T-helper 17 cell (primary cell): ENCODE measurements around the gene CCDC106. TPM values are rescaled to one million over a fixed set of nuclear protein-coding genes. Genes with fewer than 3 reads are reported as not detected.
A peak's percentile ranks its signal among the peaks of the same experiment; 100 is the strongest.

Experiments
- ATAC-seq: fragments of 150-1000 bp; cut with Tn5 transposase; 2 replicates; pipeline ENCODE4 v1.10.0; 2021; ENCODE audit warnings: mild to moderate bottlenecking, moderate library complexity
- DNase-seq, 3 donors: peaks; one replicate each; pipeline versions ENCODE4 v3.0.0 to v3.0.0-alpha.2; 2020 to 2021
- H3K9me3 ChIP-seq: one replicate; pipeline ENCODE4 v1.7.0; 2013; ENCODE audit warnings: low read length, mild to moderate bottlenecking; ENCODE audit not compliant: control insufficient read depth, poor library complexity, severe bottlenecking
- H3K27ac Mint-ChIP-seq: one replicate; pipeline ENCODE4 v1.8.0; 2022; ENCODE audit warnings: mild to moderate bottlenecking, moderate library complexity, mixed read lengths
- H3K27me3 Mint-ChIP-seq: one replicate; pipeline ENCODE4 v1.8.0; 2022; ENCODE audit warnings: mixed read lengths
- H3K36me3 Mint-ChIP-seq: one replicate; pipeline ENCODE4 v1.8.0; 2022; ENCODE audit warnings: low read depth, mixed read lengths
- H3K4me1 Mint-ChIP-seq: one replicate; pipeline ENCODE4 v1.8.0; 2022; ENCODE audit warnings: mild to moderate bottlenecking, mixed read lengths
- H3K4me3 Mint-ChIP-seq: one replicate; pipeline ENCODE4 v1.8.0; 2022; ENCODE audit warnings: mild to moderate bottlenecking, moderate library complexity, mixed read lengths
- total RNA-seq, 4 donors: library from RNA in 2 of 4; stranded (reverse) in 2 of 4; gene quantifications; one replicate each; pipeline ENCODE4 v1.2.3 and lab custom pipeline; 2022 to 2026

The CCDC106 gene
- total RNA-seq, 2 donors from 2014 or later, result 1.1 to 1.6 TPM

- Mint-ChIP-seq H3K27ac (peak overlapping the region; percentile 96), H3K36me3 (peaks cover 10% of the 10 kb centered on the region), H3K4me1 (peaks cover 38% of the 10 kb centered on the region), H3K4me3 (peak overlapping the region; percentile 99), H3K27me3 (no peaks in the 10 kb centered on the region)
- ATAC-seq, result no peak
- DNase-seq, result no peak
- no peaks in the 10 kb centered on the region for H3K9me3 ChIP-seq
These were observed 41.6 kb upstream of the CCDC106 start for GRCh38 chr19:55606471-55606787.

GRCh38 chr19:55606817-55607216 is 41.2 kb upstream of the CCDC106 start:
- peaks cover 37% of the 10 kb centered on the region for H3K4me1 Mint-ChIP-seq
- H3K27ac Mint-ChIP-seq, result peak overlapping the region; percentile 96
- H3K4me3 Mint-ChIP-seq, result peak overlapping the region; percentile 99
- DNase-seq (no peak), ATAC-seq (no peak)
- no peaks in the 10 kb centered on the region for H3K9me3 ChIP-seq
- no peaks in the 10 kb centered on the region for H3K27me3 Mint-ChIP-seq
- peaks cover 10% of the 10 kb centered on the region for H3K36me3 Mint-ChIP-seq

- Mint-ChIP-seq H3K36me3 (peaks cover 10% of the 10 kb centered on the region), H3K4me1 (peaks cover 43% of the 10 kb centered on the region), H3K27me3 (no peaks in the 10 kb centered on the region), H3K27ac (peak overlapping the region; percentile 87), H3K4me3 (no peak overlapping the region)
- no peaks in the 10 kb centered on the region for H3K9me3 ChIP-seq
- ATAC-seq (no peak), DNase-seq (no peak)
These were observed 38.7 kb upstream of the CCDC106 start for GRCh38 chr19:55609326-55609725.

- Mint-ChIP-seq H3K27me3 (no peaks in the 10 kb centered on the region), H3K36me3 (peaks cover 5% of the 10 kb centered on the region), H3K4me1 (peaks cover 30% of the 10 kb centered on the region), H3K27ac (peak overlapping the region; percentile 29), H3K4me3 (no peak overlapping the region)
- DNase-seq (no peak), ATAC-seq (no peak)
- no peaks in the 10 kb centered on the region for H3K9me3 ChIP-seq
These were observed 36.6 kb upstream of the CCDC106 start for GRCh38 chr19:55611300-55611982.

- DNase-seq, result no peak
- H3K27me3 Mint-ChIP-seq, result no peaks in the 10 kb centered on the region
- ATAC-seq, result no peak
- H3K27ac Mint-ChIP-seq, result peak overlapping the region; percentile 29
- peaks cover 25% of the 10 kb centered on the region for H3K4me1 Mint-ChIP-seq
- no peak overlapping the region for H3K4me3 Mint-ChIP-seq
- no peaks in the 10 kb centered on the region for H3K9me3 ChIP-seq
- peaks cover 5% of the 10 kb centered on the region for H3K36me3 Mint-ChIP-seq
These were observed 35.9 kb upstream of the CCDC106 start for GRCh38 chr19:55611983-55612645.

- no peak overlapping the region for H3K27ac Mint-ChIP-seq
These were observed 34.6 kb upstream of the CCDC106 start for GRCh38 chr19:55613396-55613795.

GRCh38 chr19:55613930-55614710 is 33.9 kb upstream of the CCDC106 start:
- ATAC-seq (no peak), DNase-seq (no peak)
- no peaks in the 10 kb centered on the region for H3K27me3 Mint-ChIP-seq
- H3K9me3 ChIP-seq, result no peaks in the 10 kb centered on the region
- no peak overlapping the region for H3K4me3 Mint-ChIP-seq
- no peak overlapping the region for H3K27ac Mint-ChIP-seq
- peaks cover 20% of the 10 kb centered on the region for H3K4me1 Mint-ChIP-seq
- H3K36me3 Mint-ChIP-seq, result peaks cover 2% of the 10 kb centered on the region

More at GRCh38 chr19:55613396-55613795, 34.6 kb upstream of the CCDC106 start:
- peaks cover 2% of the 10 kb centered on the region for H3K36me3 Mint-ChIP-seq
- H3K4me3 Mint-ChIP-seq, result no peak overlapping the region
- H3K9me3 ChIP-seq, result no peaks in the 10 kb centered on the region
- DNase-seq (no peak), ATAC-seq (no peak)
- no peaks in the 10 kb centered on the region for H3K27me3 Mint-ChIP-seq
- H3K4me1 Mint-ChIP-seq, result peaks cover 23% of the 10 kb centered on the region

GRCh38 chr19:55614711-55615542 is 33.1 kb upstream of the CCDC106 start:
- Mint-ChIP-seq H3K36me3 (peaks cover under 1% of the 10 kb centered on the region), H3K27me3 (no peaks in the 10 kb centered on the region), H3K4me3 (no peak overlapping the region), H3K27ac (no peak overlapping the region), H3K4me1 (peaks cover 13% of the 10 kb centered on the region)
- ATAC-seq (no peak), DNase-seq (no peak)
- H3K9me3 ChIP-seq, result no peaks in the 10 kb centered on the region

- no peaks in the 10 kb centered on the region for H3K27me3 Mint-ChIP-seq
- no peak overlapping the region for H3K4me3 Mint-ChIP-seq
- DNase-seq (no peak), ATAC-seq (no peak)
- no peaks in the 10 kb centered on the region for H3K9me3 ChIP-seq
- no peak overlapping the region for H3K27ac Mint-ChIP-seq
- H3K36me3 Mint-ChIP-seq, result no peaks in the 10 kb centered on the region
- peaks cover 17% of the 10 kb centered on the region for H3K4me1 Mint-ChIP-seq
These were observed 32.2 kb upstream of the CCDC106 start for GRCh38 chr19:55615543-55616394.

GRCh38 chr19:55616395-55616875 is 31.6 kb upstream of the CCDC106 start:
- Mint-ChIP-seq H3K4me1 (peaks cover 17% of the 10 kb centered on the region), H3K27me3 (no peaks in the 10 kb centered on the region), H3K4me3 (no peak overlapping the region), H3K27ac (no peak overlapping the region), H3K36me3 (no peaks in the 10 kb centered on the region)
- DNase-seq (no peak), ATAC-seq (no peak)
- no peaks in the 10 kb centered on the region for H3K9me3 ChIP-seq

- Mint-ChIP-seq H3K27me3 (no peaks in the 10 kb centered on the region), H3K4me1 (peaks cover 11% of the 10 kb centered on the region), H3K4me3 (no peak overlapping the region), H3K27ac (peak overlapping the region; percentile 51), H3K36me3 (no peaks in the 10 kb centered on the region)
- no peaks in the 10 kb centered on the region for H3K9me3 ChIP-seq
- DNase-seq (no peak), ATAC-seq (no peak)
These were observed 30.6 kb upstream of the CCDC106 start for GRCh38 chr19:55617426-55617825.

GRCh38 chr19:55618426-55618825 is 29.6 kb upstream of the CCDC106 start:
- no peak overlapping the region for H3K27ac Mint-ChIP-seq
- H3K27me3 Mint-ChIP-seq, result no peaks in the 10 kb centered on the region

More at GRCh38 chr19:55618426-55618825, 29.6 kb upstream of the CCDC106 start:
- no peak for ATAC-seq
- DNase-seq, result no peak
- Mint-ChIP-seq H3K4me1 (peaks cover 7% of the 10 kb centered on the region), H3K36me3 (no peaks in the 10 kb centered on the region), H3K4me3 (no peak overlapping the region)
- no peaks in the 10 kb centered on the region for H3K9me3 ChIP-seq
